Activated CD4-positive, alpha-beta T cell treated with anti-CD3 and anti-CD28 coated beads, Interleukin-2, amount 50 U/mL, for 16 hours (primary cell): Measurements from ENCODE around the gene ZNF697.

Source experiments
- DNase-seq: peaks from one replicate; pipeline ENCODE4 v3.0.0-alpha.2; 2020

The ZNF697 gene

GRCh38 chr1:119662034-119662437 lies 14.0 kb upstream of the ZNF697 start:
- no peak for DNase-seq

GRCh38 chr1:119660253-119661083 lies 12.4 kb upstream of the ZNF697 start:
- DNase-seq = no peak

- DNase-seq = no peak
These were observed 11.6 kb upstream of the ZNF697 start for GRCh38 chr1:119659628-119660027.

- DNase-seq = no peak
These were observed 8.4 kb upstream of the ZNF697 start for GRCh38 chr1:119656410-119656955.

- DNase-seq = no peak
These were observed 7.1 kb upstream of the ZNF697 start for GRCh38 chr1:119655154-119655553.

- DNase-seq = no peak
These were observed 5.7 kb upstream of the ZNF697 start for GRCh38 chr1:119653839-119654170.

GRCh38 chr1:119653135-119653838 lies 5.2 kb upstream of the ZNF697 start:
- DNase-seq = no peak

GRCh38 chr1:119652587-119652986 lies 4.5 kb upstream of the ZNF697 start:
- no peak for DNase-seq

GRCh38 chr1:119651641-119652040 lies 3.6 kb upstream of the ZNF697 start:
- DNase-seq = no peak

- DNase-seq = no peak
These were observed 3.1 kb upstream of the ZNF697 start for GRCh38 chr1:119651133-119651532.

- DNase-seq = no peak
These were observed 546 bp upstream of the ZNF697 start for GRCh38 chr1:119648620-119649004.

GRCh38 chr1:119647228-119647733 lies 785 bp downstream of the ZNF697 start:
- DNase-seq = no peak

- DNase-seq = no peak
These were observed 1.4 kb downstream of the ZNF697 start for GRCh38 chr1:119646521-119647227.

GRCh38 chr1:119639109-119639508 lies 9.0 kb downstream of the ZNF697 start:
- DNase-seq = no peak

GRCh38 chr1:119637710-119638109 lies 10.4 kb downstream of the ZNF697 start:
- DNase-seq = no peak

- no peak for DNase-seq
These were observed 11.5 kb downstream of the ZNF697 start for GRCh38 chr1:119636491-119637089.

GRCh38 chr1:119635811-119636390 lies 12.2 kb downstream of the ZNF697 start:
- DNase-seq = no peak

- DNase-seq = no peak
These were observed 14.1 kb downstream of the ZNF697 start for GRCh38 chr1:119634016-119634415.

- no peak for DNase-seq
These were observed 14.5 kb downstream of the ZNF697 start for GRCh38 chr1:119633575-119633974.

- no peak for DNase-seq
These were observed 15.2 kb downstream of the ZNF697 start for GRCh38 chr1:119632841-119633240.

GRCh38 chr1:119632103-119632490 lies 16.0 kb downstream of the ZNF697 start:
- DNase-seq = no peak

- DNase-seq = no peak
These were observed 16.5 kb downstream of the ZNF697 start for GRCh38 chr1:119631433-119632102.
